Sigmoid colon (tissue), 4 donors: ENCODE data around the gene TTC9B.

Experiments used
- CTCF ChIP-seq, 4 experiments: fragments of 450-650 bp in 3 of 4; fragments of 200-600 bp in 1 of 4; IDR thresholded peaks; one replicate each; pipeline ENCODE4 v1.5.1; 2016 to 2019; ENCODE audit warnings: antibody characterized with exemption in 4 of 4, mild to moderate bottlenecking in 3 of 4, moderate library complexity in 2 of 4
- EP300 ChIP-seq, 4 donors: sonication (generic); formaldehyde crosslinking; IDR thresholded peaks; one replicate each; pipeline ENCODE4 v1.6.1; 2017; ENCODE audit warnings: antibody characterized with exemption in 4 of 4
- POLR2A ChIP-seq, 2 donors: fragments of 450-650 bp; IDR thresholded peaks; one replicate each; pipeline ENCODE4 v1.6.1; 2016; ENCODE audit warnings: antibody characterized with exemption in 2 of 2, mild to moderate bottlenecking in 2 of 2, moderate library complexity in 2 of 2
- POLR2AphosphoS5 ChIP-seq, 4 donors: sonication (generic); formaldehyde crosslinking; IDR thresholded peaks; one replicate each; pipeline ENCODE4 v1.6.1; 2017; ENCODE audit warnings: antibody characterized with exemption in 4 of 4

- TF ChIP-seq CTCF (IDR thresholded peaks at IDR 0.05) (no peak), POLR2A (IDR thresholded peaks at IDR 0.05) (no peak), POLR2AphosphoS5 (IDR thresholded peaks at IDR 0.05) (no peak), EP300 (IDR thresholded peaks at IDR 0.05) (no peak)
These were observed 7.3 kb downstream of the TTC9B start for GRCh38 chr19:40210889-40211288.
